Activated B cell treated with CpG ODN at 0.5 μM for 24 hours (primary cell): ENCODE measurements around the gene MEPCE. TPM values are rescaled to one million over a fixed set of nuclear protein-coding genes. Genes with fewer than 3 reads are reported as not detected.

Experiments
- ATAC-seq: fragments of 200-7000 bp; cut with Tn5 transposase; one replicate; pipeline ENCODE4 v1.10.0; 2021; ENCODE audit warnings: low read depth, mild to moderate bottlenecking, moderate library complexity
- CTCF ChIA-PET: fragments of 350-600 bp; sonication (Branson Sonifier 250); formaldehyde crosslinking; loops from one replicate; lab custom pipeline; 2021; ENCODE audit warnings: antibody characterized with exemption; lab: Charles Lee
- POLR2A ChIA-PET: fragments of 350-600 bp; sonication (Branson Sonifier 250); formaldehyde crosslinking; loops from one replicate; lab custom pipeline; 2021; ENCODE audit warnings: antibody characterized with exemption; lab: Charles Lee
- DNase-seq: peaks from one replicate; pipeline ENCODE4 v3.0.0; 2022
- H3K27ac Mint-ChIP-seq: one replicate; pipeline ENCODE4 v1.8.0; 2020; ENCODE audit warnings: mixed read lengths
- H3K27me3 Mint-ChIP-seq: one replicate; pipeline ENCODE4 v1.8.0; 2021; ENCODE audit warnings: mixed read lengths
- H3K36me3 Mint-ChIP-seq: one replicate; pipeline ENCODE4 v1.8.0; 2021; ENCODE audit warnings: low read depth, mixed read lengths
- H3K4me1 Mint-ChIP-seq: one replicate; pipeline ENCODE4 v1.8.0; 2021; ENCODE audit warnings: mixed read lengths
- H3K4me3 Mint-ChIP-seq: one replicate; pipeline ENCODE4 v1.8.0; 2020; ENCODE audit warnings: mild to moderate bottlenecking, mixed read lengths
- H3K9me3 Mint-ChIP-seq: one replicate; pipeline ENCODE4 v1.8.0; 2020; ENCODE audit warnings: mixed read lengths
- CTCF ChIP-seq: fragments of 200-600 bp; IDR thresholded peaks from one replicate; pipeline ENCODE4 v1.8.0; 2022; ENCODE audit warnings: antibody characterized with exemption, mild to moderate bottlenecking
- intact Hi-C: fragments of 100-400 bp; cut with micrococcal nuclease; formaldehyde crosslinking; loops from one replicate; pipeline ENCODE4 v1.15.1; 2024
- total RNA-seq: library from RNA; stranded (reverse); gene quantifications from 2 replicates; pipeline ENCODE4 v1.2.3, GENCODE V29; 2022

MEPCE gene
- total RNA-seq, 1 donor from 2014 or later: 65.5 TPM

GRCh38 chr7:100478958-100479660 is 49.5 kb downstream of the MEPCE start, which contains the start of gene TSC22D4:
Gene TSC22D4, minus strand, starts transcription at chr7:100479214. Its CDS starts 1,176 bp downstream, at chr7:100478038.
- intact Hi-C loops: loop anchor here (1.0 to 5.0 kb wide), 7 partner anchors 10 to 228 kb away; partner anchors contain the start of genes AGFG2, FBXO24, GNB2 and LRCH4
- DNase-seq (peak; percentile 81), ATAC-seq (peak; percentile 73)
- peaks cover 19% of the 10 kb centered on the region for H3K36me3 Mint-ChIP-seq
- peaks cover 41% of the 10 kb centered on the region for H3K4me1 Mint-ChIP-seq
- TF ChIP-seq CTCF: no peak
- peak within 1 kb of the TSS; percentile 86 for H3K27ac Mint-ChIP-seq
- ChIA-PET POLR2A (interaction anchor here (0.6 to 4.4 kb wide), 13 partner anchors 10 to 606 kb away, joined by 3 to 38 read pairs (median 5); partner anchors contain the start of genes AGFG2, GIGYF1, MCM7 and MEPCE), CTCF (interaction anchor here (0.5 to 1.4 kb wide), 3 partner anchors 10 to 344 kb away, joined by 3 to 4 read pairs (median 4); no protein-coding TSS in a partner anchor)
- H3K4me3 Mint-ChIP-seq: peak within 1 kb of the TSS; percentile 93
- H3K9me3 Mint-ChIP-seq: no peaks in the 10 kb centered on the region
- no peaks in the 10 kb centered on the region for H3K27me3 Mint-ChIP-seq

GRCh38 chr7:100481466-100481865 is 51.8 kb downstream of the MEPCE start:
- no peak overlapping the region for H3K27ac Mint-ChIP-seq
- TF ChIP-seq CTCF: no peak
- H3K27me3 Mint-ChIP-seq: peaks cover 3% of the 10 kb centered on the region
- POLR2A ChIA-PET: interaction anchor here (0.6 kb wide), 2 partner anchors 21 to 344 kb away, joined by 4 to 7 read pairs; no protein-coding TSS in a partner anchor
- peak overlapping the region; percentile 48 for H3K4me3 Mint-ChIP-seq
- intact Hi-C loops: no loop called here
- H3K4me1 Mint-ChIP-seq: peaks cover 20% of the 10 kb centered on the region
- CTCF ChIA-PET: interaction anchor here (1.2 to 1.9 kb wide), 3 partner anchors 11 to 78 kb away, joined by 3 to 19 read pairs (median 9); no protein-coding TSS in a partner anchor
- ATAC-seq: no peak
- no peak for DNase-seq
- H3K36me3 Mint-ChIP-seq: peaks cover 7% of the 10 kb centered on the region
- H3K9me3 Mint-ChIP-seq: no peaks in the 10 kb centered on the region

- H3K36me3 Mint-ChIP-seq: peaks cover 5% of the 10 kb centered on the region
- TF ChIP-seq CTCF: no peak
- no peak for ATAC-seq
- DNase-seq: no peak
- H3K4me1 Mint-ChIP-seq: peaks cover 12% of the 10 kb centered on the region
- no peaks in the 10 kb centered on the region for H3K9me3 Mint-ChIP-seq
- ChIA-PET POLR2A (interaction anchor here (0.5 to 0.6 kb wide), 2 partner anchors 72 to 109 kb away, joined by 3 to 11 read pairs; no protein-coding TSS in a partner anchor), CTCF (interaction anchor here (0.6 to 1.9 kb wide), 10 partner anchors 9 to 103 kb away, joined by 3 to 19 read pairs (median 4); partner anchors contain the start of genes FBXO24 and LRCH4)
- peaks cover 3% of the 10 kb centered on the region for H3K27me3 Mint-ChIP-seq
- intact Hi-C loops: loop anchor here (1.0 kb wide), 2 partner anchors 13 to 77 kb away; no protein-coding TSS in a partner anchor
- H3K27ac Mint-ChIP-seq: no peak overlapping the region
- H3K4me3 Mint-ChIP-seq: peak overlapping the region; percentile 76
These were observed 53.1 kb downstream of the MEPCE start for GRCh38 chr7:100482728-100483089.

- intact Hi-C loops: loop anchor here (1.0 kb wide), 2 partner anchors 14 to 76 kb away; no protein-coding TSS in a partner anchor
- DNase-seq: peak; percentile 90
- H3K27ac Mint-ChIP-seq: no peak overlapping the region
- peaks cover 3% of the 10 kb centered on the region for H3K27me3 Mint-ChIP-seq
- POLR2A ChIA-PET: interaction anchor here (0.5 to 0.6 kb wide), 3 partner anchors 9 to 109 kb away, joined by 3 to 11 read pairs (median 3); no protein-coding TSS in a partner anchor
- peaks cover 12% of the 10 kb centered on the region for H3K4me1 Mint-ChIP-seq
- no peaks in the 10 kb centered on the region for H3K9me3 Mint-ChIP-seq
- no peak for TF ChIP-seq CTCF
- peak overlapping the region; percentile 76 for H3K4me3 Mint-ChIP-seq
- ATAC-seq: peak; percentile 70
- CTCF ChIA-PET: interaction anchor here (1.0 to 1.9 kb wide), 8 partner anchors 11 to 103 kb away, joined by 3 to 19 read pairs (median 6); partner anchors contain the start of genes FBXO24 and LRCH4
- H3K36me3 Mint-ChIP-seq: peaks cover 3% of the 10 kb centered on the region
These were observed 53.6 kb downstream of the MEPCE start for GRCh38 chr7:100483090-100483721.

Other genes with a start within 250 kb of the MEPCE start
- 17.1 and 20.0 TPM in 2 replicates for gene PVRIG, start 209.9 kb upstream of the MEPCE start, total RNA-seq
- gene SPDYE3, start 122.1 kb upstream of the MEPCE start, total RNA-seq: not detected in 2 replicates
- 65.8 and 79.4 TPM in 2 replicates for gene PILRB, start 71.7 kb upstream of the MEPCE start, total RNA-seq
- 2.1 and 2.2 TPM in 2 replicates for gene PILRA, start 56.3 kb upstream of the MEPCE start, total RNA-seq
- gene ZCWPW1, start 1.1 kb upstream of the MEPCE start, total RNA-seq: 10.8 and 15.2 TPM in 2 replicates
- gene PPP1R35, start 6.7 kb downstream of the MEPCE start, total RNA-seq: 41.2 and 45.0 TPM in 2 replicates
- gene SPACDR, start 34.4 kb downstream of the MEPCE start, total RNA-seq: 2.3 and 2.7 TPM in 2 replicates
- 60.2 and 68.7 TPM in 2 replicates for gene TSC22D4, start 49.4 kb downstream of the MEPCE start, total RNA-seq
- not detected in 2 replicates for gene NYAP1, start 54.1 kb downstream of the MEPCE start, total RNA-seq
- 9.5 and 10.8 TPM in 2 replicates for gene AGFG2, start 109.4 kb downstream of the MEPCE start, total RNA-seq
- gene SAP25, start 144.1 kb downstream of the MEPCE start, total RNA-seq: 13.8 and 24.1 TPM in 2 replicates
- gene LRCH4, start 156.3 kb downstream of the MEPCE start, total RNA-seq: 137 and 174 TPM in 2 replicates
- gene FBXO24, start 156.5 kb downstream of the MEPCE start, total RNA-seq: 0.29 and 1.9 TPM in 2 replicates
- gene PCOLCE, start 172.5 kb downstream of the MEPCE start, total RNA-seq: 5.4 and 5.8 TPM in 2 replicates
- 10.5 and 11.9 TPM in 2 replicates for gene MOSPD3, start 182.7 kb downstream of the MEPCE start, total RNA-seq
- 7.5 and 8.5 TPM in 2 replicates for gene TFR2, start 211.7 kb downstream of the MEPCE start, total RNA-seq
- not detected in 2 replicates for gene ACTL6B, start 226.6 kb downstream of the MEPCE start, total RNA-seq
- gene GNB2, start 243.9 kb downstream of the MEPCE start, total RNA-seq: 129 and 132 TPM in 2 replicates